IPS-18c (cell line): Measurements from ENCODE around the gene LY6G5B.

Experiments used
- H3K4me3 ChIP-seq: 2 replicates; pipeline ENCODE4 v1.7.0; 2013; ENCODE audit warnings: low read depth, mild to moderate bottlenecking, low read length, moderate library complexity; ENCODE audit not compliant: insufficient read depth
- H3K9me3 ChIP-seq: one replicate; pipeline ENCODE4 v1.6.1; 2013; ENCODE audit warnings: mild to moderate bottlenecking, low read length, moderate library complexity; ENCODE audit not compliant: control insufficient read depth, insufficient read depth

The LY6G5B gene

GRCh38 chr6:31680226-31681134, 10.7 kb downstream of the LY6G5B start, which contains the start of gene LY6G5C:
LY6G5C (minus strand) TSS chr6:31681067; CDS start chr6:31680373, 694 bp downstream.
- Histone ChIP-seq H3K4me3 (peak within 1 kb of the TSS; percentile 50), H3K9me3 (peaks cover 4% of the 10 kb centered on the region)

- peak overlapping the region; percentile 50 for H3K4me3 ChIP-seq
- H3K9me3 ChIP-seq = peaks cover 4% of the 10 kb centered on the region
Measured at GRCh38 chr6:31681135-31681671, 11.4 kb downstream of the LY6G5B start.

DNA sequence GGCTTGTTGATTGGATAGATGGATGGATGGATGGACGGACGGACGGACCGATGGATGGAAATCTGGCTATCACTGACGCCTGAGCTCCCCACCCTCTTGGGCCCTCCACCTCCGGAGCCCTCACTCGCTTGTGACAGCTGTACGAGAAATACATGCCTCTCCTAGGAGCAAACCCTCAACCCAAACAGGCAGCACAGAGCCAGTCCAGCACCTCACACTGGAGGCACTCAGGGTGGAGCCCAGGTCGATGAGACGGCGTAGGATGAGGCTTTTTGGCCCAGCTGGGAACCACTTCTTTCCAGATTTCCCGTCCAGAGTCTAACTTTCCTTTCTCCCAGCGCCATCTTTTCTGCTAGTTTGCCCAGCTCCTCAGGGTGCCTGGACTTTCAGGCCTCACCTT, 13.8 kb downstream of the LY6G5B start:
- Histone ChIP-seq H3K9me3 (no peaks in the 10 kb centered on the region), H3K4me3 (peak overlapping the region; percentile 52; the same call in 1 of the 2 replicates)

DNA sequence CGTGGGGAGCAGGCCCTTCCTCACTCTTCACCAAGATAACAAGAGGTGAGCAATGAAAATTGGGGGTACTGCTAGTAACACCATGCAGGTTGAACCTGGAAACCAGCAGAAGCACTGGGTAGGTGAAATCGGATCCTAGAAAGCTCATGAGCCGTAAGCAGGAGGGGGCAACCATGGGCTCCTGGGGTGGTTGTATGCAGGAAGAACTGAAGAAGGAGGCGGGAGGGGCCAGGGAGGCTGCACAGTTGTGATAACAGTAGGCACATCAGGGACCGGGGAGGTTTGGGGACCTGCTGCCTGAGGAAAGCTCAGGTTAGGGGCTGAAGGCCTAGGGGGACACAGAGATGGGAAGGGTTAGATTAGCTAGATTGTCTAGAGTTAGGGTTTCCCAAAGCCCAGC, 16.7 kb downstream of the LY6G5B start:
- no peak overlapping the region for H3K4me3 ChIP-seq
- peaks cover 4% of the 10 kb centered on the region for H3K9me3 ChIP-seq

GRCh38 chr6:31687321-31687720, 17.5 kb downstream of the LY6G5B start:
- H3K4me3 ChIP-seq = no peak overlapping the region
- peaks cover 4% of the 10 kb centered on the region for H3K9me3 ChIP-seq

DNA sequence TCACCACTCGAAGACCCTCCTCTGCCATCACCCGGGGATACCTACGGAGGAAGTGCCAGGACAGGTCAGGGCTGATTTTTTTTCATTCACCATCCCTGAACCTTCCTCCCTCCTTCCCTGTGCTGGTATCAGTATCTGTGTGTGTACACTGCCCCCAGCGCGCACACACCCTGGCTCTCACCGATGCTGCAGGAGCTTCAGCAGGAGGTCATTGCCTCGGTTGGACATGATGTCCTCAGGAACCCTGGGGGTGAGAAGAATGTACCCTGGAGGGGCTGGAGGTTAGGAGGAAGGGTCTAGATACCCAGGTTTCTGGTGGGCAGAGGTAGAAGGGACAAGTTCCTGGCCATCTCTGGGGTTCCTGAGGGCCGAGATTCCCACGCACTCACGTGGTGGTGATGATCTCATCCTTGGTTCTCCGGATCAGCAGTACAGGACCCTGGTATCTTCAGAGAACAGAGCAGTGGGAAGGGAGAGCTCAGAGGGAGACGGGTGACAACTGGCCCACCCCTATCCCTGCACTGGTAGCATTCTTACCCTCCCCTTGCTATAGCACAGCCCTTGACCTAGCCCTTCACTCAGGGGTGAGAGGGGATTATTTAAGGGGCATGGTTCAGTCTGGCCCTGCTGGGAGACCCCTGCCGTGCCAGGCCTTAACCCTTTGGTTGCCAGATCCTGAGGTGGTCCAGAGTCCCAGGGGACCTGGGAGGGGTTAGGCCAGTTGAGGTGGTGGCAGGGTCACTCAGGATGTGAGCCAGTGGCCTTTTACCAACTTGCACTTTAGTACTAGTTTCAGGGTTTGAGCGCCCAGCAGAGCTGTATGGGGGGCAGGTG, 18.3 kb downstream of the LY6G5B start:
- Histone ChIP-seq H3K4me3 (no peak overlapping the region), H3K9me3 (peaks cover 4% of the 10 kb centered on the region)

DNA sequence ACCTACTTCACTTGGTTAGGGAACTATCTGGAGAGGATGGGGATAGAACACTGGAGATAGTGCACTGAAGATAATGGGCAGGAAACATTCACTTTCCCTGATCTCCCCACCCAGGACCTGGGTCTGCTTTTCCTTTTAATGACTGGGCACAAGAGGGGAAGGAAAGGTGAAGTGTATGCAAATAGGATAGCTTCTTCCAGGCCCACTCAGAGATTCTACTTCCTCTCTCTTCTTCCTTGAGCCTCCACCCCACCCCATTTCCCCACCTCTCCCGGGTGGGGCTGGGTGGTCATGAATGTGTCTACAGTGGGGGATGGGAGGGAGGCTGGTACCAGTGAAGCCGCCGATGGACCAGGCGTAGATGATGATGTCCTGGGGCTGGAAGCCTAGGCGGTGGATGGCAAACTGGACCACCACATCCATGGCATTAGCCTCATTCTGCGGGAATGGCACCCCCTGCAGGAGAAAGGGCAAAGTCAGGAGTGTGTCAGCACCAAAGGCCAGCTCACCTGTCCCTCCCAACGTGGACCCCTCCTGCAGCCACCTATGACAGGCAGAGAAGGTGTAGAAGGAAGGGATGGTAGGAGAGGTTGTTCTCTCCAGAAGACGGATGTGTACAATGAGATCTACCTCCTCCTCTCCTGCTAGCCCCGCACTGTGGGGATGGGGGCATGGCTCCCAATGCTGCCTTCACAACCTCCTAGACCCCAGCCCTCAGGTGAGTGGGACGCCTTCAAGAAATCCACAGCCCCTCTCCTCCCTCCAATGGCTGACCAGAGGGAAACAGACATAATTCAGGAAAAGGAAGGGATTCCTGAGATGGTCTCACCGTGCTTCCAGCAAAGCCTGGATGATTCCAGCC, 19.7 kb downstream of the LY6G5B start:
- Histone ChIP-seq H3K9me3 (peaks cover 4% of the 10 kb centered on the region), H3K4me3 (no peak overlapping the region)

DNA sequence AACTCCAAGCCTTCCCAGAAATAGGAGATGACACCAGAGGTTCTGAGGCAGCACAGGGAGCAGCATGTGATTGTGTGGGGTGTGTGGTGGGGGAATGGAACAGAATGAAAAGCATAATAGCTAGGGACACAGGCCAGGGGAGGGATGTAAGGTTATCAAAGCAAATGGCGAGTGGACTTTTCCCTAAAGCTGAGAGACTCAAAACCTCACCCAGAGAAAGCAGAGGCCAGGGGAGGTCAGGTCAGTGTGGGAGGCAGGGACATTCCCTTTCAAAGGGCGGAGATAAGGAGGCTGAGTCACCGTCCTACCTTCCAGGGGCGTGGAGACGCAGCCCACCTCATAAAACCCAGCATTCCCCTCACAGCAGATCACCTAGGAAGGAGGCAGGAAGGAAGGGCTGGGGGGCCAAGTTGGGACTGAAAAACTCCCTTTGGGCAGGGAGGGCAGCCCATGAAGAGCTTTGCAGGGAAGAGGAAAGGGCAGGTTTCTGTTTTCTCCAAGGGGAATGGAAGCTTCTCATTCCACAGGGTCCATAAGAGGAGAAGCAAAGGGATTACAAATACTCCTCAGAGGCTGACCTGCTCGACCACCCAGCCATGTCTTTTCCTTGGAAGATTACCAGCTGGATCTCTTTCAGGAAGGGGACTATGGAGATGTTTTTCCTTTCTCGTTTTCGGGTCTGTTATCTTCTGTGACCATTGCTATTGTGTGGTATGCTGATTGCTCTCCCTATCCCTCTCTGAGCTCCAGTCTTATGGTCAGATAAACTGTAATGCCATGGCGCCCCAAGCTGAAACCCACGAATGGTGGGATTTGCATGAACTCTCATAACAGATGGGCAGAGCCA, 20.7 kb downstream of the LY6G5B start:
- Histone ChIP-seq H3K4me3 (no peak overlapping the region), H3K9me3 (peaks cover 4% of the 10 kb centered on the region)

GRCh38 chr6:31691078-31691463, 21.3 kb downstream of the LY6G5B start:
- H3K4me3 ChIP-seq = no peak overlapping the region
- H3K9me3 ChIP-seq = peaks cover 4% of the 10 kb centered on the region

DNA sequence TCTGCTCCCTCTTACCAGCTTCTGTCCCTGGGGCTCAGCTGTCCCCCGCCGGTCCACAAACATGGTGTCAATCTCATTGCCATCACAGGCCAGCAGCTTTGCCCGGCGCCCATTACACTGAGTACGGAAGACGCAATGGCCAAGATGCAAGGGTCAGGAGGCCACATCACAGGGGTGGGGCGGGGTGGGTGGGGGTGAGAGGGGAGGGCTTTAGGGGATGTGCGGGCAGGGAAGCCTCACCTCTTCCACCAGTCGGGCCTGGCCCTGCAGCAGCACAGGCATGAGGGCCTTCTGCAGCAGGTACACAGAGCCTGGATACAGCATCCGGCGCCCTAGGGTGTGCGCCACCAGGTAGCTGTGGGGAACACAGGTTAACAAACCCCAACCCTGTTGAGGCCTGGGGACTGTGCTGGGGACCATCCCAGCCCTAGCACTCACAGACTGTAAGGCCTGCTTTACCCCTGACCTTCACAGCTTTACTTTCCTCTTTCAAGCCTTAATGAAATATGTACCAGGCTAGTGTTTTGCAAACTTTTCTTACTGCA, 21.9 kb downstream of the LY6G5B start:
- no peak overlapping the region for H3K4me3 ChIP-seq
- H3K9me3 ChIP-seq = peaks cover 4% of the 10 kb centered on the region

DNA sequence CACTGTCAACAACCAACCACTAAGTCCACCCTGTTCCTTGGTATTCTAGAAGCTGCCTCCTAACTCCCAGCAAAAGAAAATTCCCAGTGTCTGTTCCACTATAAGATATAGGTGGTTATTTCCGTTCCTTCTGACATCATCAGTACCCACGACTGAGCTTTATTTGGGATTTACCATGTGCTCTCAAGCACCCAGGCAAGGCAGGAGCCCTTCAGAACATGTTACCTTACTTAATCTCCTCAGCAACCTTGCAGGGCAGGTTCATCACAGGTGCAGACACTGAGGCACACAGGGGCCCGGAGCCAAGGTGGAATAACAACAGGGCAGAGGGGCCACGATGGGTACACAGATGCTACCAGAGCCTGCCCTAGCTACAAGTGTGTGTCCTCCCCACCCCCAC, 22.6 kb downstream of the LY6G5B start:
- H3K9me3 ChIP-seq = peaks cover 4% of the 10 kb centered on the region

GRCh38 chr6:31692886-31693285, 23.1 kb downstream of the LY6G5B start:
- Histone ChIP-seq H3K9me3 (peaks cover 4% of the 10 kb centered on the region), H3K4me3 (no peak overlapping the region)

More for the DNA sequence above, 22.6 kb downstream of the LY6G5B start:
- H3K4me3 ChIP-seq = no peak overlapping the region

- Histone ChIP-seq H3K9me3 (peaks cover 4% of the 10 kb centered on the region), H3K4me3 (no peak overlapping the region)
Measured at GRCh38 chr6:31693535-31693934, 23.8 kb downstream of the LY6G5B start.

GRCh38 chr6:31697555-31697954, 27.8 kb downstream of the LY6G5B start:
- Histone ChIP-seq H3K4me3 (no peak overlapping the region), H3K9me3 (no peaks in the 10 kb centered on the region)

- no peaks in the 10 kb centered on the region for H3K9me3 ChIP-seq
- no peak overlapping the region for H3K4me3 ChIP-seq
Measured at GRCh38 chr6:31700740-31701401, 31.1 kb downstream of the LY6G5B start.
